Measurements from ENCODE around the gene CGB2. TPM values are rescaled to one million over a fixed set of nuclear protein-coding genes. Genes with fewer than 3 reads are reported as not detected.

CGB2 gene
- total and polyA plus RNA-seq, 2 of the 13 experiments (the other 11 are each of a cell fraction or from before 2014, with no cell fraction given) = not detected

DNA sequence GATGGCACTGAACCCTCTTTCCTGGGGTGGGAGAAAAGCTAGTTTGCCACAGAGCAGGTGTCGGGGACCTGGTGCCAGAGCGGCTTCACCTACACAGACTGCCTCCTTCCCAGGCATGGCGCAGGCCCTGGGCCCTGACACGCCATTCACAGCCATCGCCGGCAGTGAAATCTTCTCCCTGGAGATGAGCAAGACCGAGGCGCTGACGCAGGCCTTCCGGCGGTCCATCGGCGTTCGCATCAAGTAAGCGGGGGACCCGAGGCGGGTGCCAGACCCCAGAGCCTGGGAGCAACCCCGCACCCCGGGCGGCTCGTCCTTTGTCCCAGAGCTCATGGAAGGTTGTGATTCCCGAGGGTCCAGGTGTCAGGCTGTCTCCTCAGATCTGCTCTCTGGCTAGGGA lies 24.8 kb upstream of the CGB2 start:
- CTCF ChIA-PET (ENCODE audit: low intra/inter-chr PET ratio, low total read pairs) = no interaction called here
- Histone ChIP-seq H3K79me2 (ENCODE audit: insufficient read depth, low read length) (no peaks in the 10 kb centered on the region), H3K9me3 (ENCODE audit: low read length) (no peaks in the 10 kb centered on the region), H3K9ac (ENCODE audit: insufficient read depth, low read depth, low read length) (no peak overlapping the region), H3K27me3 (ENCODE audit: control insufficient read depth in 1 of 2, insufficient read depth in 2 of 2, low read length in 2 of 2) (no peaks in the 10 kb centered on the region), H3K4me3 (replicated peaks in 1 of 3; ENCODE audit: insufficient read depth in 1 of 3, low read depth in 2 of 3, low read length in 3 of 3) (no peak overlapping the region), H3K4me2 (ENCODE audit: low read depth, low read length) (no peak overlapping the region), H3K36me3 (replicated peaks in 1 of 2; ENCODE audit: control insufficient read depth in 1 of 2, insufficient read depth in 2 of 2, low read length in 2 of 2) (peaks cover 29 to 70% of the 10 kb centered on the region in 2 experiments), H3K4me1 (ENCODE audit: insufficient read depth, low read length) (no peaks in the 10 kb centered on the region), H4K20me1 (ENCODE audit: insufficient read depth, low read length) (no peaks in the 10 kb centered on the region), H3K27ac (ENCODE audit: extremely low read length, insufficient read depth, low read length) (no peak overlapping the region), H2AFZ (ENCODE audit: low read length) (no peak overlapping the region)
- intact Hi-C loops (cut with micrococcal nuclease; ENCODE audit: unreplicated experiment) (no loop called here), in situ Hi-C loops (cut with HindIII; ENCODE audit: extremely low pct_ligation_motif_present, low pct_unique_long_range_greater_than_20kb) (no loop called here)
- no peak for FAIRE-seq
- BruUV-seq (replicated peaks) = no TSS peak
- POLR2A ChIA-PET = no interaction called here
- no peak for ATAC-seq
- TF ChIP-seq HNF4A (CRISPR knock-in tag; IDR thresholded peaks at IDR 0.05) (no peak), SOX13 (IDR thresholded peaks at IDR 0.05) (no peak), SOX13 (CRISPR knock-in tag; conservative IDR thresholded peaks at IDR 0.05 in 1 of 2, IDR thresholded peaks at IDR 0.05 in 1 of 2) (no peak), ZNF724P (CRISPR knock-in tag; IDR thresholded peaks at IDR 0.05; ENCODE audit: borderline replicate concordance) (no peak), POLR2AphosphoS5 (IDR thresholded peaks at IDR 0.05; ENCODE audit: low read depth, low read length) (no peak), ZFYVE20 (CRISPR knock-in tag; IDR thresholded peaks at IDR 0.05; ENCODE audit: borderline replicate concordance, low read depth) (no peak), HNRNPUL1 (IDR thresholded peaks at IDR 0.05; ENCODE audit: low read depth, low read length) (no peak), LCORL (IDR thresholded peaks at IDR 0.05) (no peak), LCORL (CRISPR knock-in tag; IDR thresholded peaks at IDR 0.05) (no peak), CENPBD1 (CRISPR knock-in tag; IDR thresholded peaks at IDR 0.05; ENCODE audit: borderline replicate concordance, low read depth) (no peak), ZNF790 (CRISPR knock-in tag; IDR thresholded peaks at IDR 0.05; ENCODE audit: borderline replicate concordance) (no peak)
- TF ChIP-seq, protein P1, sequence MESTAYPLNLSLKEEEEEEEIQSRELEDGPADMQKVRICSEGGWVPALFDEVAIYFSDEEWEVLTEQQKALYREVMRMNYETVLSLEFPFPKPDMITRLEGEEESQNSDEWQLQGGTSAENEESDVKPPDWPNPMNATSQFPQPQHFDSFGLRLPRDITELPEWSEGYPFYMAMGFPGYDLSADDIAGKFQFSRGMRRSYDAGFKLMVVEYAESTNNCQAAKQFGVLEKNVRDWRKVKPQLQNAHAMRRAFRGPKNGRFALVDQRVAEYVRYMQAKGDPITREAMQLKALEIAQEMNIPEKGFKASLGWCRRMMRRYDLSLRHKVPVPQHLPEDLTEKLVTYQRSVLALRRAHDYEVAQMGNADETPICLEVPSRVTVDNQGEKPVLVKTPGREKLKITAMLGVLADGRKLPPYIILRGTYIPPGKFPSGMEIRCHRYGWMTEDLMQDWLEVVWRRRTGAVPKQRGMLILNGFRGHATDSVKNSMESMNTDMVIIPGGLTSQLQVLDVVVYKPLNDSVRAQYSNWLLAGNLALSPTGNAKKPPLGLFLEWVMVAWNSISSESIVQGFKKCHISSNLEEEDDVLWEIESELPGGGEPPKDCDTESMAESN (CRISPR knock-in tag; conservative IDR thresholded peaks at IDR 0.05) = no peak
- TF ChIP-seq, protein P2, sequence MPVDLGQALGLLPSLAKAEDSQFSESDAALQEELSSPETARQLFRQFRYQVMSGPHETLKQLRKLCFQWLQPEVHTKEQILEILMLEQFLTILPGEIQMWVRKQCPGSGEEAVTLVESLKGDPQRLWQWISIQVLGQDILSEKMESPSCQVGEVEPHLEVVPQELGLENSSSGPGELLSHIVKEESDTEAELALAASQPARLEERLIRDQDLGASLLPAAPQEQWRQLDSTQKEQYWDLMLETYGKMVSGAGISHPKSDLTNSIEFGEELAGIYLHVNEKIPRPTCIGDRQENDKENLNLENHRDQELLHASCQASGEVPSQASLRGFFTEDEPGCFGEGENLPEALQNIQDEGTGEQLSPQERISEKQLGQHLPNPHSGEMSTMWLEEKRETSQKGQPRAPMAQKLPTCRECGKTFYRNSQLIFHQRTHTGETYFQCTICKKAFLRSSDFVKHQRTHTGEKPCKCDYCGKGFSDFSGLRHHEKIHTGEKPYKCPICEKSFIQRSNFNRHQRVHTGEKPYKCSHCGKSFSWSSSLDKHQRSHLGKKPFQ (CRISPR knock-in tag; IDR thresholded peaks at IDR 0.05; ENCODE audit: insufficient replicate concordance) = no peak
- DNase-seq (ENCODE audit: low spot score) = no peak
- 100% methylated on average over 2 of the region's 22 CpGs for WGBS (ENCODE audit: low lambda C conversion rate)
